NCI-H526 (cell line): ENCODE results near the gene CHIT1.

Source experiments
- DNase-seq, 2 experiments: peaks; one replicate each; lab custom pipeline; 2025; lab: John Stamatoyannopoulos, UW

Gene CHIT1

DNA sequence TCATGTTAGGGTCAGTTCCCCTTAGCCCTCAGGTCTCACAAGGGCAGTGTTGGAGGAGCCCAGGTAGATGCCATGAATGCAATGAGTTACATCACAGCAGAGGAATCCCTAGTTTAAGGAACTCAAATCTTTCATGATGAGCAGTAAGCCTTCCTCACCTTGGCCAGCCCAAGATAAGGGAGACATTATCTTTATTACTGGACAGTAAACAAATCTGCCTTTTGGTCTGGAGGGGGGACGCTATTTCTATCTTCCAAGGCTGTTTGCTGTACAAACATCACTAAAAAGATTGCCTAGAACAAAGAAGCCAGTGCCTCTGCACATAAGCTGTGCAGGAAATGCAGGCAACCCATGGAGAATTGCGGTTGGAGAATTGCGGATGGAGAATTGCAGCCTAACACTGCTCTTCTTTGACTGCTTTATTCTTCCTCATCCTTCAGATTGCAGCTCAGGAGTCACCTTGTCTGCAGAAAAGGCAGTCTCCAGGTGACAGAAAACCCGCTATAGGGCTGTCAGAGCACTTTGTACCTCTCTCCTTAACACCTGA is 40.7 kb downstream of the CHIT1 start:
- DNase-seq = no peak

- no peak for DNase-seq
Measured at GRCh38 chr1:203187689-203188264, 41.7 kb downstream of the CHIT1 start.

DNA sequence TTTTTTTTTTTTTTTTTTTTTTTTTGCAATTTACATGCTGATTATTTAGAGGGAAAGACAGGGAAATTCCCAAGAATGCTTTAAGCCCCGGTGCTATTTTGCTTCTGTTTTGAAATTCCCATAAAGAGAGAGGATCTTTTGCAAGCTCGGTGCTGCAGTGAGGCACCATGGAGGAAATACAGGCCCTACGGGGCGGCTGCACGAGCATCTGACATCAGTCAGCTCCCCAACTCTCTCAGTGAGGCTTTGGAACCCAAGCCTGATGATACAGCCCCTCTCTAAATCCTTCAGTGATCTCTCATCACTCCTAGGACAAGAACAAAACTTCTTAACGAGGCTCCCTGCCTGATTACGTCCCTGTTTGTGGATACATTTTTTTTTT is 42.2 kb downstream of the CHIT1 start:
- no peak for DNase-seq

DNA sequence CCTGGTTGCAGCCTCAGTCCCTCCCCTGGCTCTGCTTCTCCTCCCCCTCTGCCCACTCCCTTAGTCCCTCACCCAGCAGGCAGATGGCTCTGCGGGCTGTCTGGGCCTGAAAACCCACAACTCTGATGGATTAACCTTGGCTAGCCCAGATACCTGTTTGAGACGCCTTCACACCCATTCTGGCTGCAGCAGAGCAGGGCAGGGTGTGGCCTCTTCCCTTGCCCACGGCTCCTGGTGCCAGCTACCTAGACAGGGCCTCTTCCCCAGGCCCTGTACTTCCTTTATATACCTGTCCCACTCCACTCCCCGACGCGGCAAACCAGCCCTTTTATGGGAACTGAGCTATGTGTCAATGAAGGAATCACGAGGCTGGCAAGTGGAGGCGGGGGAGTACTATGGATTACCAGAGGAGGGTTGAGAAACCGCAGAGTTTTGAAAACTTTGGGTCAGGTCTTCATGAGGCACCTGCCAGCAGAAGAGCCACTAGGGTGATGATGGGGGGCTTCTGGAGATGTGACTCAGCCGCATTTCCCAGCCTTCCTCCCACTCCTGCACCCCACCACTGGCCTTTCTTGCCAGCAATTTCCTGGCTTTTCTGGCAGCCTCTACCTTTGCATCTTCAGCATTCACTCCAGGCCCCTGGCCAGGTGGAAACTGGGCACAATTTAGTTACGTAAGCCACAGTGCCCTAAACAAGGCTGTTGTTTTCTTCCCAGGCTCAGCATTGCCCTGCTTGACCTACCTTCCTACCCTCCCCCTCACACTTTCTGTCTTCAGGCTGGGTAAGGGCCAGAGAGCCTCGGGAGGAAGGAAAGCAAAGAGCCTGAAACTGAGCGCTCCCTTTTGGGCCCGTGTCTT is 42.8 kb downstream of the CHIT1 start, which contains the start of gene CHI3L1:
TSS of gene CHI3L1 (minus strand) at position 259 of the 858 bp plus-strand sequence. CDS start at position 178, 81 bp downstream.
- no peak for DNase-seq

DNA sequence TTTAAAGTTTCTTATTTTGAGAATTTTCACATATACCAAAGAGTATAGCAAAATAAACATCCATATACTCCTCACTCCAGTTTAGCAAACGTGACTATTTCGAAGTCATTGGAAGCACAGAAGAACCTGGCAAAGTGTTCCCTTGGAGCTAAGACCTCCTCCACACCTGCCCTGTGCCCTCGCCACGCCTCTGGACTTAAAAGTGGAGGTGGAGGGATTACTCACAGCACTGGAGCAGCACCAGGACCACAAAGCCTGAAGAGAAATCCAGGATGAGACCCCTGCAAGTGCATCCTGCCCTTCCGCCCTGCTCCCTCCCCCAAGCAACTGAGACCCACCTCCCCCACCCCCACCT is 43.4 kb downstream of the CHIT1 start:
- DNase-seq = no peak

GRCh38 chr1:203185585-203185984 is 43.9 kb downstream of the CHIT1 start:
- DNase-seq = no peak

GRCh38 chr1:203185061-203185461 is 44.4 kb downstream of the CHIT1 start:
- DNase-seq = no peak

DNA sequence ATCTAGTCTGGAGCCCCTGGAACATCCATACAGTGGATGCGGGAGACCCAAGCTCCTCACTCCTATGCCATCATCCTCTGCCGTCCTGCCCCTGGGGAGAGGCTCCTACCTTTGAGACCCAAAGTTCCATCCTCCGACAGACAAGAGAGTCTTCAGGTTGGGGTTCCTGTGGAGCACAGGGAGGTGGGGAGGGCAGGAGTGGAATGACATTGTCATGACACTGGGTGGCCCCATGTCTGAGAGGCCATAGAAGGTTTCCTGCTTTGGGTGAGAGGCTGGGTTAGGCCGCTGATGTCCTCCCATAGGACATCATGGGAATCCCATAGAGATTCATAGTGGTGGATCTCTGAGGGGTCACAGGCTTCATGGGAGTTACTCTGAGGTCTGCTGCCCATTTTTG is 45.0 kb downstream of the CHIT1 start:
- DNase-seq = no peak

DNA sequence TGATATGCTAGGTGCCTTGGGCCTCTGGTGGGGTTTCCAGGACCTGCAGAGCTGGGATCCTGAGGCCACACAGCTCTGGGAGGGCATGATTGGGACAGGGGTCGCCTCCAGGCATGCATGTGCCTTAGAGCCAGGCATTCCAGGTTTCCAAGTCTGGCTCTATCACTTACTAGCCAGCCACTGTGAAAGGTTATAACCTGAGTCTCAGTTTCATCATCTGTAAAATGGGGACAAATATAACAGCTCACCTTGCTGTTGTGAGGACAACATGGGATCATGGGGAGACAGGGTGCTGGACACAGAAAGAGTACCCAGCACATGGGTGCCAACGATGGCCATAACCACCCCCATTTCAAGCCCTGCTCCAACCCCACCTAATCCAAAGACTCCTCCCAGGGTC is 45.6 kb downstream of the CHIT1 start:
- no peak for DNase-seq

DNA sequence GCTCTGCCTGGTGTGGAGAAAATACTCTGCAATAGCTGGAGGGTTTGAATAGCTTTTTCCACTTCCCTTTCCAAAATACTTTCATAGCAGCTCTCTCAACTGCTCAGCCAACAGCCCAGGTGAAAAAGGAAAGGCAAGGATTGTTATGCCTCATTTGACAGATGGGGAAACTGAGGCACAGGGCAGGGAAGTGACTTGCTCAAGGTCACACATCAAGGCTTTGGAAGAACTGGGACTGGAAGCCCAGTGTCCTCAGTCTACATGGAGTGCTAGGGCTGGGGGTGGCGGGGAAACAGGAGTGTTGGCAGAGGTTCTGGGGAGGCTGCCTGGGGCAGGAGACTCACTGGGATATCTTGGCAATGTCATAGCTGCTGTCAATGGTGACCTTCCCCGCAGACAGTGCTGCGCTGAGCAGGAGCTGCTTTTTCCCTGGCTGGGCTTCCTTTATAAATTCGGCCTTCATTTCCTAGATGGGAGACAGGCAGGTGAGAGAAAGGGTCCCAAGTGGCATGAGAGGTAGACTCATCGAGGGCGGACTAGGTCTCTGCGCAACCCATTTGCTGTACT is 47.0 kb downstream of the CHIT1 start:
- DNase-seq = no peak

DNA sequence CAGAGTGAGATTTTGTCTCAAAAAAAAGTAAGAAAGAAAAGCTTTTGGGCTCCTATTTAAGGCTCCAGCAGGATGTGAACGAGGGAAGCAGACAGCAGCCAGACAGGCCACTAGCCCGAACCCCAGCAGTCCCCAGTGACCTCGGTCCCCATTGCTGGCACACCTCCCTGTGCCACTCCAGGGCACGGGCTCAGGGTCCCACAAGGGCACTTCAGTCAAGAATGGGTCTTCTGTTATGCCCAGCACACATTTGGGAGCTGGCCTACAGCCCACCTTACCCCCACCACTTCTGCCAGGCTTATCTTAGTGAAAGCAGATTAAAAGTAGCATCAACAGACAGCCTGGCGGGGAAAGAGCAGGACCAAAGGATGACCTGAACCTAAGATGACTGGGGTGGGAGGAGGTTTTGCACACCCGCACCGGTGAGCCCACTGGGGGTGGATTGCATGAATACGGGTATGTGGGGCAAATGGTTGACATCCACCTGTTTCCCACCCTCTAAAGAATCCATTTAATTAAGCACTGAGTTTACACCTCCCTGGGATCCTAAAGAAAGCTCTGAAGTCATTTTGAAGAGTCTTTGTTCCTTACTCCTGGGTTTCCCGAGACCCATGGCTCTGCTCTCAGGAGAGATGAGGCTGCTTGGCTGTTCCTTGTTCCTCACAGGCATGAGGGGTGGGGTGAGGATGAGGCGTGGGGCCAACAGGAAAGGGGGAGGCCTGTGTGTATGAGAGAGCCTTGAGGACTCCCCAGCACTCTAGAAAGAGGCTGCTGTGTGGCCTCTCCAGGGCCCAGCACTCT is 47.7 kb downstream of the CHIT1 start:
- no peak for DNase-seq

DNA sequence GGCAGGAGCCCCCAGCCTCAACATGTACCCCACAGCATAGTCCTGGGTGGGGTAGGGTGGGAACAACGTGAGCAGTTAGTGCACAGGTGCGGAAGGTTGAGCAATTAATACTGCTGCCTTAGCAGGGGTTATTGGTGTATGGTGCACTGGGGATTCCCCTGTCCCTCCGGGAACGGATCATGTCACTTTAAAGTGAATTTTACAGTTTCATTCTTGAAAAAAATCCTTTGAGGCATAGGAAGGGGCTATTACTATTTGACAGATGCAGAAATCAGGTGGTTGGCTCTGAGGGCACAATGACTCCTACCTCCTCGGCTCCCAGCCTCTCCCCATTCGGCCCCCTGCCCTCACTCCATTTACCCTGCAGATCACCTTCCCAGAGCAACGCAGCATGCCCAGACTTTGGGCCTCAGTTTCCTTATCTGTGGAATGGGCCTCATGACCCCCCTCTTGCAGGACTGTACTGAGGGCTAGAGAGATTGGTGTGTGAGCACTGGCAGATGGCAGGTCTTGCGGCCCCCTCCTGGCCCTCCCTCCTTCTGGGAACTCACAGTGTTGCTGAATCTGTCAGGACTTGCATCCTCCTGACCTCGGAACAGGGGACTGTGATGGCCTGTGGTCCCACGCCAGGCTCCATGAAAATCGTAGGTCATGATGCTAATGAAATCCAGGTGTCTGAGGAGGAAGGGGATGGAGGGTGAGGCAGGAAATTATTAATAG is 48.7 kb downstream of the CHIT1 start:
- DNase-seq = no peak

DNA sequence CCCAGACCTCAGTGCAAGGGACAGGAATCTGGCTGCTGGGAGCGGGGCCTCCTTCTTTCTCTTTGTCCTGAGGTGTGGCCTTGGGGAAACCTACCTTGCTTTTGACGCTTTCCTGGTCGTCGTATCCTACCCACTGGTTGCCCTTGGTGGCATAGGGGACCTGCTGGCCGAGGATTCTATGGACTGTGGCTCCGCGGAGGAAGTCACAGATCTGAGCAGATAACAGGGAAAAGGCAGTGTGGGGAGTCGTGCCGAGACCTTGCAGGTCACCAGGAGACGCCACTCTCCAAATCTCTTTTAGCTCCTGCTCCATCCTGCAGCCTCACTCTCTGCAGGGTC is 49.8 kb downstream of the CHIT1 start:
- DNase-seq = no peak

DNA sequence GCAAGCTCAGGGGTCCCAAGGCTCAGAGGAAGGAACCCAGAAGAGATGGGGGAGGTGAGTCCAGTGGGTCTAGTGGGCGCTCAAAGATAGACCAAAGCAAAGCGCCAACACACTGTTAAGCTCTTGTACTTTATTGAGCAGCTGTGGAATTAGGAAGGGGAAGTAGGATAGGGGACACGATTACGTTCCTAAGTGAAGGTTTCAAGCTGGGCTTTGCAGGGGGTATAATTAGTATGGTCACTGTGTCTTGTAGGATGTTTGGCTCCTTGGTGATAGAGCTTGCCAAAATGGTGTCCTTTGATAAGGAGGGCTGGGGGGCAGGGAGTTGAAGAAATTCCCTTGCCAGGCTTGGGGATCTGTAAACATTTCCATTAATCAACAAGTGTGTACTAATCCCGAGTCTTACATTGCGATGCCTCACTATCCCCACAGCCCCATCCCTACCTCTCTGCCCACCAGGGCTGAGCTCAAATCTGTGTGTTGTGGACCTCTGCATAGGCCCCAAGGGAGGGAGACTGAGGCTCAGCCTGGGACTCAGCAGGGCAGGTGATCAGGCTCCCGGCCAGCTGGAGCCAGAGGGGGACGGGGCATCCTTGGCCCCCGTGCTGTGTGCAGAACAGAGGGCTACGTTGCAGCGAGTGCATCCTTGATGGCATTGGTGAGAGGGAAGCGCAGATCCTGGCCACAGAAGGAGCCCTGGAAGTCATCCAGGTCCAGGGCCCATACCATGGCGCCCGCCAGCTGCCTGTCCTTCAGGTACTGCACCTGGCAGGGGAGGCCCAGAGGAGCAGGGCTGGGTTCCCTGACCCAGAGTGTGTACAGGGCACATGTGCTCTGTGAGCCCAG is 50.4 kb downstream of the CHIT1 start:
- no peak for DNase-seq

DNA sequence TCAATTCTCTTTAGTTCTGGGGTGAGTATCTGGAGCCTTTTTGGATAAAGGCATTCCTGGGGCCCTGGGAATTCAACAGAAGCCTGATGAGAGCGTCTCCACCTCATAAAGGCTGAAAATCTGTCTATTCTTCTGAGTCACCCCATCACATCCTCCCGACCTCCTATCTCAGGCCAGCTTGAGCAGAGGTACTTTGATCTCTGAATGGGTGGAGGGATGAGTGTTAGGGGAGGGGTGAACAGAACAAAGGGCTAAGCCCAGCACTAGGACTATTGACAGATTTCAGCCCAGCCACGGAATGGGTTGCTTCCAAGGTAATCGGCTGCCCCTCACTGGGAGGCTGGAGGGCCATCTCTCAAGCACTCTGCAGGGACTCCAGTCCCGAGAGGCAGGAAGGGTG is 51.4 kb downstream of the CHIT1 start:
- DNase-seq = no peak

DNA sequence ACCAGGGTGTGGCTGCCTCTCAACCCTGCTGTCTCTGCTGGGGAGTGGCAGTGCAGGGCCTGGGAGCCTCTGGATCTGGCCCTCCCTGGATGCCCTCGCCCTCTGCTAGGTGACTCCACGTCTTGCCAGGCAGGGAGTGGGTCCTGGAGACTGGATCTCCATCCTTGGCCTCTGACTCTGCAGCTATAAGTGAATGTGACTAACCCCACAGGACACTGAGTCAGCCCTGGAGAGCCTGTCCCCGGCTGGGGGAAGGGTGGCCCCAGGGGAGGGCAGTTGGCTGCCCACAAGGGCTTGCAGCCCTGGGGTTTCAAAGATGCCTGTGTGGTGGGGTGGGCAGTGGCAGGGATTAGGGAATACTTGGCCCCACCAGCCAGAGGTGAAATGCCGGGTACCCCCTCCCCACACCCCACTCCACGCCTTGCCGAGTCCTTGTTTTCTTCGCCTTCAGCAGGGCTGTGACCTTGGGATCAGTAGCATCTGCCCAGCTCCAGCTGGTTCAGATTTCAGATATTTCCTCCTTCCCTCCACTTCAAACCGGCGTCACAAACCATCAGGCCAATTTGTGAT is 51.9 kb downstream of the CHIT1 start:
- DNase-seq = no peak

- DNase-seq = no peak
Measured at GRCh38 chr1:203177036-203177405, 52.5 kb downstream of the CHIT1 start.

DNA sequence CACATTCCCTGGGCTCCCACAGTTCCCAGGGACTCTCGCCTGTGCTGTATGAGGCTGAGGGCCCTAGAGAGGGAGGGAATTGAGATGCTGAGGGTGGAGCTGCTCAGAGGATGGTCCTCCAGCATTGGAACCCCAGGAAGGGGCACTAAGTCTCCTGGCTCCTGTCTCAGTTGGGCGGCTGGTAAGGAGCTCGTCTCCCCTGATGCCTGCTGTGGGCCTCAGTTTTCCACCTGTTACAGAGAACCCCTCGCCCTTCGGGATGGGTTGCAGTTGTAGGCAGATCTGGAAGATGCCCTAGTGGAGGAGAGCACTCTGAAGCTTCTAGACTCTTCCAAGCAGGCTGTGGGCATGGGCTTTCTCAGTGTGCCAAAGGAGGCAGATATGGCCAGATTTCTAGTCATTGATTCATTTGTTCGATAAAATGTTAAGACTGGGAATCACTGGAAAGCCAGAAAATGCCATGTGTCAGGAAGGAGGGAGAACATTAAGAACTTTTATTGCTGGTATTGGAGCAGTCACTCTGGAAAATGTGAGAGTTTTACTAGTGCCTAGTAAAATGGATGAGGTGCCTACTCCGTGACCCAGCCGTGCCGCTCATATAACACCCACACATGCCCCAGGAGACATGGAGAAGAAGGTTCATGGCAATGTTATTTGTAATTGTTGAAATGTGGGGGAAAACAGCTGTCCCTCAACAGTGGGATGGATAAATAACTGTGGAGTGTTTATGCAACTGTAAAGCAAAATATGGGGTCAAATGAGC is 53.0 kb downstream of the CHIT1 start:
- DNase-seq = no peak

GRCh38 chr1:203175827-203176241 is 53.6 kb downstream of the CHIT1 start:
- DNase-seq = no peak
